HepG2 (cell line): ENCODE data around the gene AGPAT2.

Source experiments
- GMEB1 ChIP-seq: sonication (generic); formaldehyde crosslinking; IDR thresholded peaks from 2 replicates; pipeline ENCODE4 v1.5.1; 2020; ENCODE audit warnings: missing genetic modification reagents, mild to moderate bottlenecking, borderline replicate concordance
- JUND ChIP-seq: sonication (generic); formaldehyde crosslinking; IDR thresholded peaks from 2 replicates; pipeline ENCODE4 v1.8.0; 2022; ENCODE audit warnings: mild to moderate bottlenecking, missing genetic modification reagents
- SMC3 ChIP-seq: IDR thresholded peaks from 2 replicates; pipeline ENCODE4 v1.6.1; 2011; ENCODE audit warnings: low read length, improper control_type of control experiment
- YY1 ChIP-seq: IDR thresholded peaks from 2 replicates; pipeline ENCODE4 v1.6.1; 2011; ENCODE audit warnings: low read length, low read depth, moderate library complexity, mild to moderate bottlenecking; ENCODE audit not compliant: insufficient read depth, insufficient replicate concordance
- ZNF251 ChIP-seq: sonication (generic); formaldehyde crosslinking; IDR thresholded peaks from 2 replicates; pipeline ENCODE4 v1.9.0; 2021; ENCODE audit warnings: mild to moderate bottlenecking, missing genetic modification reagents

GRCh38 chr9:136722969-136723356 is 35.7 kb upstream of the AGPAT2 start:
- no peak for TF ChIP-seq GMEB1 (CRISPR knock-in tag)
- no peak for TF ChIP-seq JUND (CRISPR knock-in tag)
- TF ChIP-seq YY1: no peak
- no peak for TF ChIP-seq SMC3
- TF ChIP-seq ZNF251 (CRISPR knock-in tag): no peak
